ENCODE measurements around the gene FHL1. TPM values are rescaled to one million over a fixed set of nuclear protein-coding genes. Genes with fewer than 3 reads are reported as not detected.

FHL1 gene
- total RNA-seq, 2 donors from 2014 or later, result 29.1 to 61.3 TPM

DNA sequence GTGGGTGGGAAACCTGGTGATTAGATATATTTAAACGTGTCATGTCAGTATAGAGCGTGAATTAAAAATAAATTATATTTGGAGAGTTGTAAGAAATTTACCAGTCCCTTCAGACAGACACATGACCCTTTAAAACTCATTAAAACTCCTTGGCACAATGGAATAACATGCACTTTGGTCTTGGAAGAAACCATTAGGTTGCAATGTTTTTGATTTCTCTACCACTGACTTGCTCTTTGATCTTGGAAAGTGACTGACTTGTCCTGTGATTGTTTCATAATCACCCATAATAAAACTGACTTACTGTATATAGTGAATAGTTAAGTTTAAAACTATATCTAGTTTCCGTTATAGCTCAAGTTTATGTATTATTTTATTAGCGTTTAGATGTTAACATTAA lies 35.8 kb downstream of the FHL1 start:
- H3K4me3 Mint-ChIP-seq, result no peak overlapping the region
- H3K36me3 Mint-ChIP-seq (ENCODE audit: low read depth), result no peaks in the 10 kb centered on the region
- H3K27ac Mint-ChIP-seq, result no peak overlapping the region
- no peak for DNase-seq
- H3K27me3 Mint-ChIP-seq, result no peaks in the 10 kb centered on the region
- H3K4me1 Mint-ChIP-seq, result peaks cover 2% of the 10 kb centered on the region
- no peaks in the 10 kb centered on the region for H3K9me3 ChIP-seq (ENCODE audit: control insufficient read depth, low read length, poor library complexity, severe bottlenecking)
- ATAC-seq, result no peak

DNA sequence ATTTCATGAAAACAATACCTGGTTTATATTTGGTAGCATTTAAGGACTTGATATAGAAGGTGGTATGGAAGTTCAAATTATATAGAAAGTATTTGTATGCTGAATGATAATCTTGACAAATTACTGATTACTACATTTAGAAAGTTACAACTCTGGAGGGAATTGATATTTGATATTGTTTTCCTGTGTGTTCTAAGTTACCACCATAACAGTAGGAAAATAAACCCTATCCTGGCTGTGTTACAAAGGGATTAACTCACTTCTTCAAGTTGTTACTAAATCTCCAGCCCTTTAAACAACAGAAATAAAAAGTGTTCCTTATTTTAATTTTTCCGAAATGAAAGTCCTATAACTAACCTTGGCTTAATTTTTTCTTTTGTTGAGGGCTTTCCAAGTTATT lies 36.6 kb downstream of the FHL1 start:
- no peak overlapping the region for H3K27ac Mint-ChIP-seq
- peaks cover 2% of the 10 kb centered on the region for H3K4me1 Mint-ChIP-seq
- DNase-seq, result no peak
- no peaks in the 10 kb centered on the region for H3K9me3 ChIP-seq (ENCODE audit: control insufficient read depth, low read length, poor library complexity, severe bottlenecking)
- H3K4me3 Mint-ChIP-seq, result no peak overlapping the region
- H3K36me3 Mint-ChIP-seq (ENCODE audit: low read depth), result no peaks in the 10 kb centered on the region
- no peak for ATAC-seq
- H3K27me3 Mint-ChIP-seq, result no peaks in the 10 kb centered on the region

DNA sequence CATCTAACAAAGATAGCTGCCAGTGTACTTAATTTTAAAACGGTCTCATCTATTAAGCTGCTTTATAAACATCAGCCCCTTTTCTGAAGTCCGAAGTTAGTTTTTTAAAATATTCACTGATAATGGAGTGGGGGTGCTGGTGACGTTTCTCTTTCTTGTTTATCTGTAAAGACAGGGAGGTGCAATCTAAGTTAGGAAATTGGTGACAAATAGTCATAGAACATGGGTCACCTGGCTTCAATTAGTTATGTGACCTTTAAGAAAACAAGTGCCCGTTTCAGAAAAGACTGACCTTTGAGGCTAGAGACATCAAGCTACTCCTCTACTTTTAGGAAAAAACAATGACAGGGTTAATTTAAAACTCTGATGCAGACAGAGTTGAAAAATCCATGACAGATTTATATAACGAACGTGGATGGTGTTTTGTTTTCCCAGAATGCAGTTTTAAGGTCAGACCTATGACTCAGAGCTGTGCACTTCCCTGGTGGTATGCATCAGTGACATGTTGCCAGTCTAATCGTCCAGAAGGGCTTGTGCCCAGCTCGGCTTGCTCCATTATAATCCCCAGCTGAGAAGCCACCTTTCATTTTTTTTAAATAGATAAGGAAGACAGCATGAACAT lies 38.2 kb downstream of the FHL1 start:
- no peak for DNase-seq
- H3K9me3 ChIP-seq (ENCODE audit: control insufficient read depth, low read length, poor library complexity, severe bottlenecking), result no peaks in the 10 kb centered on the region
- ATAC-seq, result no peak
- Mint-ChIP-seq H3K4me1 (peaks cover 2% of the 10 kb centered on the region), H3K36me3 (ENCODE audit: low read depth) (no peaks in the 10 kb centered on the region), H3K4me3 (no peak overlapping the region), H3K27me3 (no peaks in the 10 kb centered on the region), H3K27ac (no peak overlapping the region)

DNA sequence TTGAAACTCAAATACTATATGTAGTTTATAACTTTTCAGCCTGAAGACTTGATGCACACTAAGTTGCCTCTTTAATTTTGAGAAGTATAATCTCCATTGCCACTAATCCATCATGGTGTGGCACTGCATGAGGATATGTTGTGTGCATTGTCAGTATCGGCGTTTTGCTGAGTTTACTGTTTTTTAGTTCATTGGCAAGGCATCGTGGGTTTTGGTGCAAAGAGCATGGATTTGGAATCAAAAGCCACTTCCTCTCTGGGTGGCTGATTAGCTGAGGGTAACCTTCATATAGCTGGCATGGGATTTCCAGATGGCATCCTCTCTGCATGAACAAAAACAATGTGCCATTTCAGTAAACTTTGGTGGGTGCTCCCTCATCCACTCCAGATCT lies 38.7 kb downstream of the FHL1 start:
- Mint-ChIP-seq H3K27me3 (no peaks in the 10 kb centered on the region), H3K4me1 (peaks cover 4% of the 10 kb centered on the region), H3K27ac (no peak overlapping the region), H3K36me3 (ENCODE audit: low read depth) (no peaks in the 10 kb centered on the region), H3K4me3 (no peak overlapping the region)
- ATAC-seq, result no peak
- no peaks in the 10 kb centered on the region for H3K9me3 ChIP-seq (ENCODE audit: control insufficient read depth, low read length, poor library complexity, severe bottlenecking)
- DNase-seq, result no peak

DNA sequence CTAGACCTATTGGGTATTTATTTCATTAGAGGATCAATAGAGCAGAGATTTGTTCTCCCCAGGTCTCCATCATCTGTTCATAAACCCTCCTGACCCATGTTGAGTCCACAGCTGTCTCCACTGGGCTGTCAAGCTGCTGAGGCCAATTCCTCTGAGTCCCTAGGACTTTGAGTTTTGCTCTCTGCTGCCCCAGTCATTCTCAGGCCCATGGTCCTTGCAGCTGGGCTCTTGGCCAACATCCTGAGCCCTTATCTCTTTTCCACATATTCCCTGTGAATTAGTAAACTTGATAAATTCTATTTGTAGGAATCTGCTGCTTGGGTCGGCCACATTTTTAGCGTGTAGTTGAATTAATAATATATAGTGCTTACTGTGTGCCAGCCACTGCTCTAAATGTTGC lies 41.9 kb downstream of the FHL1 start:
- Mint-ChIP-seq H3K4me1 (peaks cover 26% of the 10 kb centered on the region), H3K4me3 (no peak overlapping the region)
- ATAC-seq, result no peak

DNA sequence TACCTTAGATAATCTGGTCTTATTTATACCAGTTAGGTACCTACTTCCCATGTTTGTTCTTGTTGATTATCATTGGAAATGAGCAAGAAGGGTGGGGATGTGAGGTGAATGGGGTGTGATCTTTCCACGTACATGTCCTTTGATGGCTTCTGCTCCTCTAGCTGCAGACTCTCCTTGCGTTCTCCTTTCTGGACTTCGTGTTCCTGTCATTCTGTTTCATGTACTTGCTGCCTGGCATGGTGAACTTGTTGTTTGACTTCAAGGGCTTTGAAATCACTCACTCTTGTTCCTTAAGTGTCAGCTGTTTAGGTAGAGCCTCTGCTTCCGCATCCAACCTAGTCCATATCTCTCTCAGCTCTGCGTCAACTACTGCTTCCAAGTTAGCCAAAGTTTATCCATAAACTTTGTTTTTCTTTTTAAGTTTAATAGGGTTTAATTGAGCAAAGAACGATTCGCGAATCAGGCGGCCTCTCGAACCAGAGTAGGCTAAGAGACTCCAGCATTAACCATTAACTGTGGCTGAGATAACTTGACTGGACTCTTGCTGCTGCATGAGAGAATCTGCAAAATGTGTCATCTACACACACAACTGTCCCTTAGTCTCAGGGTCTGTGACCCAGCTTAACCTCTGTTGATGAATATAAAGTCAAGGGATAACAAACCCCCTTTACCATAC lies 42.8 kb downstream of the FHL1 start:
- ATAC-seq (no peak), DNase-seq (no peak)
- no peaks in the 10 kb centered on the region for H3K36me3 Mint-ChIP-seq (ENCODE audit: low read depth)
- H3K4me3 Mint-ChIP-seq, result no peak overlapping the region
- H3K4me1 Mint-ChIP-seq, result peaks cover 26% of the 10 kb centered on the region
- no peaks in the 10 kb centered on the region for H3K9me3 ChIP-seq (ENCODE audit: control insufficient read depth, low read length, poor library complexity, severe bottlenecking)
- no peak overlapping the region for H3K27ac Mint-ChIP-seq
- no peaks in the 10 kb centered on the region for H3K27me3 Mint-ChIP-seq

More for the DNA sequence above, 41.9 kb downstream of the FHL1 start:
- no peaks in the 10 kb centered on the region for H3K9me3 ChIP-seq (ENCODE audit: control insufficient read depth, low read length, poor library complexity, severe bottlenecking)
- DNase-seq, result no peak
- peak overlapping the region; percentile 19 for H3K27ac Mint-ChIP-seq
- H3K36me3 Mint-ChIP-seq (ENCODE audit: low read depth), result no peaks in the 10 kb centered on the region
- no peaks in the 10 kb centered on the region for H3K27me3 Mint-ChIP-seq

DNA sequence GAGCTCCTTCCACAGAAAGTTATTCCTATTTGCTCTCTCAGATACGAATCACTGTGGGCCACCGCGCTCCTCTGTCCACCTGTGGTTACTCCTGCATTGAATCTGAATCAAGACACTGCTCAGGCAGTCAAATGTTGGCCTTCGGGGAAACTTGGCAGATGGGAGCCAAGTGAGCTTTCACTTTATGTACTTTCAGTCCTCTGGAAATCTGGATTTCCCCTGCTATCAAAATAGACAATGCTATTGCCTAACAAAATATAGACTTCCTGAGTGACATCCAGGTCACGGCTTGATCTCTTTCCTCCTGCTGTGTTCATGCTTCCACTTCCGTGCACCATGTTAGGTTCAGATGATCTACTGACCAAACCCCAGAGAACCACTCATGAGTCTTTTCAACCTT lies 43.8 kb downstream of the FHL1 start:
- no peaks in the 10 kb centered on the region for H3K9me3 ChIP-seq (ENCODE audit: control insufficient read depth, low read length, poor library complexity, severe bottlenecking)
- H3K27ac Mint-ChIP-seq, result peak overlapping the region; percentile 57
- H3K27me3 Mint-ChIP-seq, result no peaks in the 10 kb centered on the region
- peaks cover 29% of the 10 kb centered on the region for H3K4me1 Mint-ChIP-seq
- H3K36me3 Mint-ChIP-seq (ENCODE audit: low read depth), result no peaks in the 10 kb centered on the region
- H3K4me3 Mint-ChIP-seq, result no peak overlapping the region
- ATAC-seq, result peak; percentile 33
- DNase-seq, result no peak

DNA sequence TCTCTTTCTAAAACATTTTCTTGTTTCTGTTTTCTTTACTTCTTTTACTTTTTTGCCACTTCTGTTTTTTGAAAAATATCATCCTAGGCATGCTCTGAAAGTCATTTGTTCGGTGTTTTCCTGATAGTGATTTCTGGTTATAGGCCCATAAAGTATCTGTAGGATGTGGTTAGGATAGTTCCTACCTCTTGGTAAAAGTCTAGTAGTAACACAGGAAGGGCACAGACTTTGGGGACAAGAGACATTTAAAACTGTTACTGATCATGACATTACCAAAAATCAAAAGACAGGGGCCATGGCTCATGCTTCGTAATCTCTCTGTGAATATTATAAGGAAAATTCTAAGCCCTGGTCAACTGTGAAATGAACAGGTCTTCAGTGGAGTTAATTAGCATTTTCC lies 44.8 kb downstream of the FHL1 start:
- DNase-seq (no peak), ATAC-seq (peak; percentile 30)
- Mint-ChIP-seq H3K36me3 (ENCODE audit: low read depth) (no peaks in the 10 kb centered on the region), H3K27ac (peak overlapping the region; percentile 57), H3K4me3 (peak overlapping the region; percentile 45), H3K27me3 (no peaks in the 10 kb centered on the region), H3K4me1 (peaks cover 29% of the 10 kb centered on the region)
- no peaks in the 10 kb centered on the region for H3K9me3 ChIP-seq (ENCODE audit: control insufficient read depth, low read length, poor library complexity, severe bottlenecking)

DNA sequence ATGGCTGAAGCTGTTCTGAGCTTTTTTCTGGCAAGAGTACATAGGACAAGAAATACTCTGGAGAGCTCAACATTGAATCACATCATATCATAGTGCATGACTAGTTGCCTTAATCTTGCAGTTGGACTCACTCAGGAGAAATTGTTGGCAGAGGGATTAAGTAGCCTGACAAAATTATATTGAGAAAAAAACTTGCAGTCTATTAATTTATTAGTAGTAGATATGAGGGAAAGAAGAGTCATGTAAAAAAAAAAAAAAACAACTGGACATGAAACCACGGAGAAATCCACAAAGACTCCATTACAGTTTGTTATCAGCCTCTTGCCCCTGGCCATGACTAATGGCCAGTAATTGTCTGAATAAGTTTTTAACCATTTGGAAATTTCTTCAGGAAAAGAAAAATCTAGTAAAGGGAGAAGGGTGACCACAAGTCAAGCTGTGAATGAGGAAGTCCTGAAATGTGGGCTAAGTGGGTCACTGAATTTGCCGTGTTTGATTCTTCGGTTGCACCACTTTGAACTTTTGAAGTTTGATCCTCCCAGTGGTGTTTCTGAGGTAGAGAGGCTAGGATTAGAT lies 45.6 kb downstream of the FHL1 start:
- Mint-ChIP-seq H3K27me3 (no peaks in the 10 kb centered on the region), H3K4me1 (peaks cover 27% of the 10 kb centered on the region), H3K4me3 (peak overlapping the region; percentile 84), H3K27ac (peak overlapping the region; percentile 57), H3K36me3 (ENCODE audit: low read depth) (no peaks in the 10 kb centered on the region)
- DNase-seq, result no peak
- H3K9me3 ChIP-seq (ENCODE audit: control insufficient read depth, low read length, poor library complexity, severe bottlenecking), result no peaks in the 10 kb centered on the region
- ATAC-seq, result peak; percentile 46

DNA sequence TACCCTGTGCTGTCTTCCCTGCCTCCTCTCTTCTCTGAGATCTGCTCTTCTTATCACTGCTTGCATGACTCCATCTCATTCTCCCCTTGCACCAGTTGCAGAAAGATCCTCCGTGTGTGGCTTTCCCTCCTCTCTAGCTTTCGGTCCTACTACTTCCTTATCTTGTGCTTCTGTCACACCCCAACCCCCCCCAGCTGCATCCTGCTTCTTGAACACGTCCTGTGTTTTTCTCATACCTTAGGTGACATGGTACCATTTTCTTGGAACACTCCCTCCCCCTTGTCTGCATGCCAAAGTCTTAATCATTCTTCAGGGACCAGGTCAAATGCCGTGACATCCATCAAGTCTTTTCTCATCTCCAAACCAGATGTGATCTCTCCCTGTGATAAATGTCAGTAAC lies 46.4 kb downstream of the FHL1 start:
- no peak for ATAC-seq
- H3K4me3 Mint-ChIP-seq, result peak overlapping the region; percentile 84

DNA sequence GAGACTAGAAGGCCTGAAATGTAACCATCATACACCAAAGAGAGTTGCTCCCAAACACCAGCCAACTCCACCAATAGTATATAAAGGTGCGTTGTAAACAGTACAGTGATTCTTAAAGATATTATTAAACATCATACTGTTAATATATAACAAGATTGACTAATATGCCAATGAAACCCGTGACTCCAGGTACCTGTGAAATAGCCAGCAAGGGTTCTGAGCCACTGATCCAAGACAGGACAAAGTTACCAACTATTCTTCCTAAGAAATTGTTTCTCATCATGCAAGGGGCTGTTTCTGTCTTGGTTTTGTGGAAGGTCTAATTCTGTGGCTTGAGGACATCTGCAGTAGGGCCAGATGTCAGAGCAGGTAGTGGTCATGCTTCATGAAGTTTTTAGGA lies 47.2 kb downstream of the FHL1 start:
- DNase-seq, result no peak
- Mint-ChIP-seq H3K27me3 (no peaks in the 10 kb centered on the region), H3K36me3 (ENCODE audit: low read depth) (no peaks in the 10 kb centered on the region), H3K4me3 (no peak overlapping the region), H3K4me1 (peaks cover 27% of the 10 kb centered on the region), H3K27ac (peak overlapping the region; percentile 57)
- no peak for ATAC-seq
- H3K9me3 ChIP-seq (ENCODE audit: control insufficient read depth, low read length, poor library complexity, severe bottlenecking), result no peaks in the 10 kb centered on the region

More for the DNA sequence above, 46.4 kb downstream of the FHL1 start:
- DNase-seq, result no peak
- peaks cover 27% of the 10 kb centered on the region for H3K4me1 Mint-ChIP-seq
- no peaks in the 10 kb centered on the region for H3K9me3 ChIP-seq (ENCODE audit: control insufficient read depth, low read length, poor library complexity, severe bottlenecking)
- H3K36me3 Mint-ChIP-seq (ENCODE audit: low read depth), result no peaks in the 10 kb centered on the region
- H3K27me3 Mint-ChIP-seq, result no peaks in the 10 kb centered on the region
- H3K27ac Mint-ChIP-seq, result peak overlapping the region; percentile 57

DNA sequence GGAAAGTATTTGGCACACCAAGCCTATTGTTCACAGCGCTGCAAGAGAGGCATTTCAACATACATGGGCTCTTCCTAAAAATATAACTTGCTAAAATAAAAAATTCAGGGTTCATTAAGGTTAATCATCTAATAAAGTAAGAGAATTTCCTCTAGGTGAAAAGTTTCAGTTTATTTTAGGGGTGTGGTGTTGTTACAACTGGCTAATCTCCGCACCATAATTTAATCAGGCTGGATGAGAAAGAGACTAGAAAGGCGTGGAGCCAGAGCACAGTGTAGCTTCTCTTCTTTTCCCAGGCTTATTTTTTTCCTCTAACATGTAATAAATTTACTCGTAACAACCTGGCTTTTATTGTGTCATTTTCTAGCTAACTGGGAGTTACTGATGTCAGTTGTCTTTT lies 47.9 kb downstream of the FHL1 start:
- no peaks in the 10 kb centered on the region for H3K9me3 ChIP-seq (ENCODE audit: control insufficient read depth, low read length, poor library complexity, severe bottlenecking)
- Mint-ChIP-seq H3K4me3 (no peak overlapping the region), H3K36me3 (ENCODE audit: low read depth) (no peaks in the 10 kb centered on the region), H3K27ac (no peak overlapping the region), H3K4me1 (peaks cover 27% of the 10 kb centered on the region), H3K27me3 (no peaks in the 10 kb centered on the region)
- DNase-seq, result no peak
- ATAC-seq, result no peak

DNA sequence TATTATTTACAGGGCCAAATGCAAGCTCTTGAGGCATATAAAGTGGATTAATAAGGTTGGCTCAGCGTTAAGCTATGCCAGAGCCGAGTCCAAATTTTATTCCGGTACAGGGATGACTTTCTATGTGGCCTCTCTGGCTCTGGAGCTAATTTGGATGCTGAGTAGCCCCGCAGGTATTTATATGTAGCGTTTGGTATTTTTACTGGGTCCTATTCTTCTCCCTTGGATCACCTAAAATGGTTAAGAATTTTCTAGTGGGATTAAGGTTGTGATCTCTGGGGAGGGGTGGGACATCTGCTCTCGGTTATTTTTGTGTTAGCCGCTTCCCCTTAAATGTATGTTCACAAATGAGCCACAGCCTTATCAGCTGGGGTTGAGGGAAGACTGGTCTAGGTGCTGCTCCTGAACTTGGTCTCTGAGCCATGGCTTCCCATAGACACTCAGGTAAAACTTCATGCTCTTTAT lies 49.4 kb downstream of the FHL1 start:
- H3K9me3 ChIP-seq (ENCODE audit: control insufficient read depth, low read length, poor library complexity, severe bottlenecking), result no peaks in the 10 kb centered on the region
- ATAC-seq, result no peak
- Mint-ChIP-seq H3K27ac (peak overlapping the region; percentile 14), H3K27me3 (no peaks in the 10 kb centered on the region), H3K4me3 (no peak overlapping the region), H3K36me3 (ENCODE audit: low read depth) (no peaks in the 10 kb centered on the region), H3K4me1 (peaks cover 24% of the 10 kb centered on the region)
- DNase-seq, result no peak

DNA sequence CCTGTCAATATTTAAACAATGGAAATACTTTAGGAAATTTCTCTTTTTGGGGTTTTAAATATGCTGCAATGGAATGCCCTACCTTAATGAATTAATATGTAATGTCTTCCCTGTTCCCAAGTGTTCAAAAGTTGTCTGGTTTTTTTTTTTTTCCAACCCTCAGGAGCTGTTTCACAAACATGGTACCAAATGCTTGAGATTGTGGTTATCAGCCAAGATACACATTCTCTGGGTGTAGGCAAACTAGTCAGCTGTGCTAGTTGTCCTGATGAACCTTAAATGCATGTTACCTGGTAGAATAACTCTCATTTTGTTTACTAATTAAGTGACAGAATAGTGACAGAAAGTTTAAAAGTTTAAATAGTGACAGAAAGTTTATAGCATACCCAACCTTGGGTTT lies 50.7 kb downstream of the FHL1 start:
- Mint-ChIP-seq H3K27me3 (no peaks in the 10 kb centered on the region), H3K27ac (peak overlapping the region; percentile 14), H3K36me3 (ENCODE audit: low read depth) (no peaks in the 10 kb centered on the region), H3K4me3 (no peak overlapping the region), H3K4me1 (peaks cover 14% of the 10 kb centered on the region)
- ATAC-seq (no peak), DNase-seq (no peak)
- no peaks in the 10 kb centered on the region for H3K9me3 ChIP-seq (ENCODE audit: control insufficient read depth, low read length, poor library complexity, severe bottlenecking)

All from T-helper 17 cell (primary cell).